Pons (tissue), 1 donor: ENCODE results near the gene PCYT1B.

Experiments used
- DNase-seq: peaks from one replicate; pipeline ENCODE4 v3.0.0-alpha.2; 2016; ENCODE audit warnings: low spot score

Gene PCYT1B

DNA sequence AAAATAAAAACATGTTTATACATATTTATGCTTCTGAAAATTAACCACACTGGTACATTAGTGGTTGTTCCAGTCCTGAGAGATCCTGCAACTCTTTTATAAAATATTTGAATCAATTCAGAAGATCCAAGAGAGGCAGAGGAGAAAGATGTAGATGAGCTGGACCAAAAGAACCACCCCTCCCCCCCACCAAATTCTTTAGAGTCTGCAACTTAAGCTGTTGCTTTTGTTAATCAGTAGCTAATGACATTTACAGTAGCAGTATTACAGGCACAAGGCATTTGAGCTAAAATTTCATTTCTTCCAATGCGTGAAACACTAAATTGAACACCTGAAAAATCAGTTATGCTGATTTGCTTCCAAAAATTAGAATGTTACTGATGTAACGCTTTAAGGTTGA lies 120.5 kb downstream of the PCYT1B start:
- DNase-seq = no peak

DNA sequence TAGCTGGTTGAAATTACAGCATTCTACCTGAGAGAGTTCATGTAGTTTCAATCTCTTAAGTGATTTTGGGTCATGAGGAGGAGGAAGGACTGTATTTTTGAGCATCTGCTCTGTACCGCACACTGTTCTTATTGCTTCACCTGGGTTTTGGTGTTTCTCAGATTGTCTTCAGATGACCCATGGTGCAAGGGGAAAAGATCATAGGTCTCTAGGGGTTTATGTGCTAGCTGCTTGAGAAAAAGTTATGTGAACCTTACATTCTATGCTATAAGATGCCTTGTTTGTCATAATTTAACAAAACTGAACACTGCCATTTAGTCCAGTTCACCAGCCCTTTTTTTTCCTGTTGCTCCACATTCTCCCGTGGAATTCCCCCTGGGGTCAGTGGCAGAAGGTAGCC lies 121.7 kb downstream of the PCYT1B start:
- DNase-seq = no peak

DNA sequence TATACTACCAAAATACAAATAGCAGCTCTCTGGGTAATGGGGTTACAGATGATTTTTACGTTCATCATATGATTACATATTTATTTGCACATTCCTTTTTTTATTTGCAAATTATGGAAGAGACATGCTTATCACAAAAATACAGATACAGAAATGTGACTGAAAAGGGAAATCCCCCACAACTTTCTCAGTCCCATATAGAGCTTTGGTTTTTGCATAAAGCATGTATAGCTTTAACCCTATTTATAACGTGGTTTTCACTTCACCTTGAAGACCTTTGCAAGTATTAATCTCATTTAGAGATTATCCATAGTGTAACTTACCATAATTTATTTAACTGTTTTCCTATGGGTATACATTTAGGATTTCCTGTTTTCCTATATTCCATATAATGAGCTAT lies 126.7 kb downstream of the PCYT1B start:
- no peak for DNase-seq

DNA sequence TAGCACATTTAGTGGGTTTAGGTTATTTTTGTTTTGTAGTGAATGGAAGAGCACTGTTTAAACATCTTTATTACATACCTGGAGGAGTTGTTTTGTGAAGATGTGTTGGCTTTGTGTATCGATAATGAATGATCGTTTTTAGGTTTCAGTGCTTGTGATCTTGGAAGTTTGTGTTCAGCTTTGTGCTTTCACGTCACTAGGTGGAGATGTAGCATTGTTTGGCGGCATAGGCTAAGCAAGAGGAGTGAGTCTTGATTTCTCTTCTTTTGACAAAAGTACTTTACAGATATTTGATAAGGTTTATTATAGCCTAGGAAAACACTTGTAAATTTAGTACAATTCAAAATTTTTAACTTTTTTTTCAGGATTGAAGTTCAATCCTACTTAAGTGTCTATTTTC lies 131.7 kb downstream of the PCYT1B start:
- peak; percentile 56 for DNase-seq

DNA sequence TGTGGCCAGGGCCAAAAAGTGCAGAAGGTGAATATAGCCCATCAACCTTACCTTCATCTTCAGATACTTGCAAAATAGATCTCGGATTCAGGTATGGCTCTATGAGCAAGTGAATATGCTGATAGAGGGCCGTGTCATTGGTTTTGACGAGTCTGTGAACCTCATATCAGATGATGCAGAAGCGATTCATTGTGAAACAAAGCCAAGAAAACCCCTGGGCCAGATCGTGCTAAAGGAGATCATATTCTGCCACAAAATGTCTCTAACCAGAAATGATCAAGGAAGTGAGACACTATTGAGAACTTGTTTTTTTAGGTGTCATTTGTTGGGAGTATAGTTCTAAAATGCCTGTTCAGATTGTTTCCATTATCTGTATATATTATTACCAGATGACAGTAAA lies 133.7 kb downstream of the PCYT1B start:
- no peak for DNase-seq

DNA sequence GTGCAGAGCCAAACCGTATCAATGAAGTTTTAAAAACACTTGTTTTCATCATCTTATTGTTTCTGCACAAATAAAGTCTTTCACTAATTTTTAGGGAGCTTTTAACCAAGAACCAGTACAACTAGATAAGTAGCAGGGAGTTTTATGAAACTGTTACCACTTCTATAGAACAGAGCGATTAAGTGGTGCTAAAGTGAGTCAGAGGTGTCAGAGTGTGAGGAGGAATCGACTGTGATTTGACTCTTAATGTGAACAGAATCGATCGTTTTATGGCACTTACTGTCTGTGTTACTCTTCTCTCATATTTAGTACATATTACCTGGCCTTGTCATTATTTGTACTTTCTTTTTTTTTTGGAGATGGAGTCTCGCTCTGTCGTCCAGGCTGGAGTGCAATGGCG lies 138.8 kb downstream of the PCYT1B start:
- DNase-seq = no peak
